K562 (cell line): ENCODE results near the gene STIL. TPM values are rescaled to one million over a fixed set of nuclear protein-coding genes. Genes with fewer than 3 reads are reported as not detected.

Source experiments
- CHAMP1 ChIP-seq: fragments of 450-650 bp; IDR thresholded peaks from 2 replicates; pipeline ENCODE4 v1.6.1; 2016; ENCODE audit warnings: mild to moderate bottlenecking
- FOXP1 ChIP-seq: sonication (generic); formaldehyde crosslinking; IDR thresholded peaks from 2 replicates; pipeline ENCODE4 v1.8.0; 2022; ENCODE audit warnings: mild to moderate bottlenecking, missing genetic modification reagents
- ILF3 ChIP-seq: fragments of 450-650 bp; IDR thresholded peaks from 2 replicates; pipeline ENCODE4 v1.6.1; 2018; ENCODE audit warnings: antibody characterized with exemption, mild to moderate bottlenecking, moderate library complexity, borderline replicate concordance
- JUNB ChIP-seq: fragments of 450-650 bp; formaldehyde crosslinking; conservative IDR thresholded peaks from 2 replicates; pipeline ENCODE4 v1.4.0; 2020; ENCODE audit warnings: mild to moderate bottlenecking
- KDM4B ChIP-seq, 2 experiments: fragments of 450-650 bp in 1 of 2; sonication (generic) in 1 of 2; IDR thresholded peaks; 2 replicates each; pipeline ENCODE4 v1.6.1; 2016 to 2017; ENCODE audit warnings: borderline replicate concordance in 2 of 2, antibody characterized with exemption in 1 of 2, low read depth in 1 of 2, mild to moderate bottlenecking in 1 of 2
- MAZ ChIP-seq, 2 experiments: fragments of 450-650 bp in 1 of 2; sonication (generic) in 1 of 2; formaldehyde crosslinking; IDR thresholded peaks in 1 of 2; conservative IDR thresholded peaks in 1 of 2; 2 replicates each; pipeline versions ENCODE4 v1.4.0 to v1.5.0; 2020; ENCODE audit warnings: mild to moderate bottlenecking in 1 of 2, missing genetic modification reagents in 1 of 2
- MCM7 ChIP-seq, 2 experiments: fragments of 450-650 bp; IDR thresholded peaks; 2 replicates each; pipeline ENCODE4 v1.6.1; 2016 to 2018
- ZNF175 ChIP-seq: fragments of 200-800 bp; sonication (Bioruptor generic); IDR thresholded peaks from 2 replicates; pipeline ENCODE4 v1.6.1; 2016; ENCODE audit warnings: low read depth, mild to moderate bottlenecking, missing genetic modification characterization, missing compliant biosample characterization
- polyA plus RNA-seq, 8 experiments: library from polyadenylated mRNA; depleted of rRNA in 4 of 8; stranded (reverse) in 5 of 8; unstranded in 3 of 8; fragments of >200 nt; fragmentation: Nextera tagmentation in 2 of 8; fragmentation: Illumina TruSeq in 1 of 8; extraction: Ambion mirVana in 2 of 8; extraction: Trizol in 1 of 8; gene quantifications; 2 replicates each; pipeline versions ENCODE4 v1.2.1 to v1.2.3, GENCODE V29; 2011 to 2014; ENCODE audit warnings: inconsistent platforms in 1 of 8, missing spikeins in 1 of 8
- total RNA-seq, 7 experiments: library from RNA; depleted of rRNA in 6 of 7; stranded (reverse); fragments of >200 nt in 6 of 7; fragmentation: Illumina TruSeq in 2 of 7; extraction: Trizol in 2 of 7; gene quantifications; 2 replicates each; pipeline versions ENCODE4 v1.2.1 to v1.2.3, GENCODE V29; 2011 to 2021; ENCODE audit warnings: low replicate concordance in 1 of 7
- TF ChIP-seq, protein P1 (sequence below): fragments of 450-650 bp; IDR thresholded peaks from 2 replicates; pipeline ENCODE4 v1.6.1; 2016; ENCODE audit warnings: mild to moderate bottlenecking, moderate library complexity
- TF ChIP-seq, protein P2 (sequence below): fragments of 250-450 bp; sonication (Bioruptor Pico); IDR thresholded peaks from 2 replicates; pipeline ENCODE4 v1.5.0; 2020; ENCODE audit warnings: mild to moderate bottlenecking

The STIL gene
- total and polyA plus RNA-seq, 9 of the 15 experiments (the other 6 are each of a cell fraction or from before 2014, with no cell fraction given): 10.5 to 77.4 (median 39.6) TPM

- TF ChIP-seq, protein P1, sequence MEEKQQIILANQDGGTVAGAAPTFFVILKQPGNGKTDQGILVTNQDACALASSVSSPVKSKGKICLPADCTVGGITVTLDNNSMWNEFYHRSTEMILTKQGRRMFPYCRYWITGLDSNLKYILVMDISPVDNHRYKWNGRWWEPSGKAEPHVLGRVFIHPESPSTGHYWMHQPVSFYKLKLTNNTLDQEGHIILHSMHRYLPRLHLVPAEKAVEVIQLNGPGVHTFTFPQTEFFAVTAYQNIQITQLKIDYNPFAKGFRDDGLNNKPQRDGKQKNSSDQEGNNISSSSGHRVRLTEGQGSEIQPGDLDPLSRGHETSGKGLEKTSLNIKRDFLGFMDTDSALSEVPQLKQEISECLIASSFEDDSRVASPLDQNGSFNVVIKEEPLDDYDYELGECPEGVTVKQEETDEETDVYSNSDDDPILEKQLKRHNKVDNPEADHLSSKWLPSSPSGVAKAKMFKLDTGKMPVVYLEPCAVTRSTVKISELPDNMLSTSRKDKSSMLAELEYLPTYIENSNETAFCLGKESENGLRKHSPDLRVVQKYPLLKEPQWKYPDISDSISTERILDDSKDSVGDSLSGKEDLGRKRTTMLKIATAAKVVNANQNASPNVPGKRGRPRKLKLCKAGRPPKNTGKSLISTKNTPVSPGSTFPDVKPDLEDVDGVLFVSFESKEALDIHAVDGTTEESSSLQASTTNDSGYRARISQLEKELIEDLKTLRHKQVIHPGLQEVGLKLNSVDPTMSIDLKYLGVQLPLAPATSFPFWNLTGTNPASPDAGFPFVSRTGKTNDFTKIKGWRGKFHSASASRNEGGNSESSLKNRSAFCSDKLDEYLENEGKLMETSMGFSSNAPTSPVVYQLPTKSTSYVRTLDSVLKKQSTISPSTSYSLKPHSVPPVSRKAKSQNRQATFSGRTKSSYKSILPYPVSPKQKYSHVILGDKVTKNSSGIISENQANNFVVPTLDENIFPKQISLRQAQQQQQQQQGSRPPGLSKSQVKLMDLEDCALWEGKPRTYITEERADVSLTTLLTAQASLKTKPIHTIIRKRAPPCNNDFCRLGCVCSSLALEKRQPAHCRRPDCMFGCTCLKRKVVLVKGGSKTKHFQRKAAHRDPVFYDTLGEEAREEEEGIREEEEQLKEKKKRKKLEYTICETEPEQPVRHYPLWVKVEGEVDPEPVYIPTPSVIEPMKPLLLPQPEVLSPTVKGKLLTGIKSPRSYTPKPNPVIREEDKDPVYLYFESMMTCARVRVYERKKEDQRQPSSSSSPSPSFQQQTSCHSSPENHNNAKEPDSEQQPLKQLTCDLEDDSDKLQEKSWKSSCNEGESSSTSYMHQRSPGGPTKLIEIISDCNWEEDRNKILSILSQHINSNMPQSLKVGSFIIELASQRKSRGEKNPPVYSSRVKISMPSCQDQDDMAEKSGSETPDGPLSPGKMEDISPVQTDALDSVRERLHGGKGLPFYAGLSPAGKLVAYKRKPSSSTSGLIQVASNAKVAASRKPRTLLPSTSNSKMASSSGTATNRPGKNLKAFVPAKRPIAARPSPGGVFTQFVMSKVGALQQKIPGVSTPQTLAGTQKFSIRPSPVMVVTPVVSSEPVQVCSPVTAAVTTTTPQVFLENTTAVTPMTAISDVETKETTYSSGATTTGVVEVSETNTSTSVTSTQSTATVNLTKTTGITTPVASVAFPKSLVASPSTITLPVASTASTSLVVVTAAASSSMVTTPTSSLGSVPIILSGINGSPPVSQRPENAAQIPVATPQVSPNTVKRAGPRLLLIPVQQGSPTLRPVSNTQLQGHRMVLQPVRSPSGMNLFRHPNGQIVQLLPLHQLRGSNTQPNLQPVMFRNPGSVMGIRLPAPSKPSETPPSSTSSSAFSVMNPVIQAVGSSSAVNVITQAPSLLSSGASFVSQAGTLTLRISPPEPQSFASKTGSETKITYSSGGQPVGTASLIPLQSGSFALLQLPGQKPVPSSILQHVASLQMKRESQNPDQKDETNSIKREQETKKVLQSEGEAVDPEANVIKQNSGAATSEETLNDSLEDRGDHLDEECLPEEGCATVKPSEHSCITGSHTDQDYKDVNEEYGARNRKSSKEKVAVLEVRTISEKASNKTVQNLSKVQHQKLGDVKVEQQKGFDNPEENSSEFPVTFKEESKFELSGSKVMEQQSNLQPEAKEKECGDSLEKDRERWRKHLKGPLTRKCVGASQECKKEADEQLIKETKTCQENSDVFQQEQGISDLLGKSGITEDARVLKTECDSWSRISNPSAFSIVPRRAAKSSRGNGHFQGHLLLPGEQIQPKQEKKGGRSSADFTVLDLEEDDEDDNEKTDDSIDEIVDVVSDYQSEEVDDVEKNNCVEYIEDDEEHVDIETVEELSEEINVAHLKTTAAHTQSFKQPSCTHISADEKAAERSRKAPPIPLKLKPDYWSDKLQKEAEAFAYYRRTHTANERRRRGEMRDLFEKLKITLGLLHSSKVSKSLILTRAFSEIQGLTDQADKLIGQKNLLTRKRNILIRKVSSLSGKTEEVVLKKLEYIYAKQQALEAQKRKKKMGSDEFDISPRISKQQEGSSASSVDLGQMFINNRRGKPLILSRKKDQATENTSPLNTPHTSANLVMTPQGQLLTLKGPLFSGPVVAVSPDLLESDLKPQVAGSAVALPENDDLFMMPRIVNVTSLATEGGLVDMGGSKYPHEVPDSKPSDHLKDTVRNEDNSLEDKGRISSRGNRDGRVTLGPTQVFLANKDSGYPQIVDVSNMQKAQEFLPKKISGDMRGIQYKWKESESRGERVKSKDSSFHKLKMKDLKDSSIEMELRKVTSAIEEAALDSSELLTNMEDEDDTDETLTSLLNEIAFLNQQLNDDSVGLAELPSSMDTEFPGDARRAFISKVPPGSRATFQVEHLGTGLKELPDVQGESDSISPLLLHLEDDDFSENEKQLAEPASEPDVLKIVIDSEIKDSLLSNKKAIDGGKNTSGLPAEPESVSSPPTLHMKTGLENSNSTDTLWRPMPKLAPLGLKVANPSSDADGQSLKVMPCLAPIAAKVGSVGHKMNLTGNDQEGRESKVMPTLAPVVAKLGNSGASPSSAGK: no peak; the same call in 1 of the 2 replicates
- TF ChIP-seq MAZ (CRISPR knock-in tag; conservative IDR thresholded peaks at IDR 0.05 in 1 of 2, IDR thresholded peaks at IDR 0.05 in 1 of 2): peak in 1 of 2 experiments; percentile 82
- no peak for TF ChIP-seq ILF3
- no peak for TF ChIP-seq ZNF175
- no peak for TF ChIP-seq MCM7 (IDR thresholded peaks at IDR 0.05)
- peak; percentile 90 for TF ChIP-seq CHAMP1
- TF ChIP-seq KDM4B (IDR thresholded peaks at IDR 0.05; ENCODE audit: borderline replicate concordance in 2 of 2, low read depth in 1 of 2): no peak
- TF ChIP-seq FOXP1 (CRISPR knock-in tag): 0 out of 2 replicates have a peak, but pooled peaks have one; percentile 45
- TF ChIP-seq JUNB: no peak
- TF ChIP-seq, protein P2, sequence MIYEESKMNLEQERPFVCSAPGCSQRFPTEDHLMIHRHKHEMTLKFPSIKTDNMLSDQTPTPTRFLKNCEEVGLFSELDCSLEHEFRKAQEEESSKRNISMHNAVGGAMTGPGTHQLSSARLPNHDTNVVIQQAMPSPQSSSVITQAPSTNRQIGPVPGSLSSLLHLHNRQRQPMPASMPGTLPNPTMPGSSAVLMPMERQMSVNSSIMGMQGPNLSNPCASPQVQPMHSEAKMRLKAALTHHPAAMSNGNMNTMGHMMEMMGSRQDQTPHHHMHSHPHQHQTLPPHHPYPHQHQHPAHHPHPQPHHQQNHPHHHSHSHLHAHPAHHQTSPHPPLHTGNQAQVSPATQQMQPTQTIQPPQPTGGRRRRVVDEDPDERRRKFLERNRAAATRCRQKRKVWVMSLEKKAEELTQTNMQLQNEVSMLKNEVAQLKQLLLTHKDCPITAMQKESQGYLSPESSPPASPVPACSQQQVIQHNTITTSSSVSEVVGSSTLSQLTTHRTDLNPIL (CRISPR knock-in tag): no peak
Observed at GRCh38 chr1:47313915-47314664, at the start of gene STIL (continued).
